NCI-H1092 (cell line): ENCODE results near the gene CLTCL1.

Experiments used
- DNase-seq: peaks from one replicate; lab custom pipeline; 2025; lab: John Stamatoyannopoulos, UW

CLTCL1 gene

GRCh38 chr22:19195796-19196731 is 95.5 kb downstream of the CLTCL1 start:
- no peak for DNase-seq

DNA sequence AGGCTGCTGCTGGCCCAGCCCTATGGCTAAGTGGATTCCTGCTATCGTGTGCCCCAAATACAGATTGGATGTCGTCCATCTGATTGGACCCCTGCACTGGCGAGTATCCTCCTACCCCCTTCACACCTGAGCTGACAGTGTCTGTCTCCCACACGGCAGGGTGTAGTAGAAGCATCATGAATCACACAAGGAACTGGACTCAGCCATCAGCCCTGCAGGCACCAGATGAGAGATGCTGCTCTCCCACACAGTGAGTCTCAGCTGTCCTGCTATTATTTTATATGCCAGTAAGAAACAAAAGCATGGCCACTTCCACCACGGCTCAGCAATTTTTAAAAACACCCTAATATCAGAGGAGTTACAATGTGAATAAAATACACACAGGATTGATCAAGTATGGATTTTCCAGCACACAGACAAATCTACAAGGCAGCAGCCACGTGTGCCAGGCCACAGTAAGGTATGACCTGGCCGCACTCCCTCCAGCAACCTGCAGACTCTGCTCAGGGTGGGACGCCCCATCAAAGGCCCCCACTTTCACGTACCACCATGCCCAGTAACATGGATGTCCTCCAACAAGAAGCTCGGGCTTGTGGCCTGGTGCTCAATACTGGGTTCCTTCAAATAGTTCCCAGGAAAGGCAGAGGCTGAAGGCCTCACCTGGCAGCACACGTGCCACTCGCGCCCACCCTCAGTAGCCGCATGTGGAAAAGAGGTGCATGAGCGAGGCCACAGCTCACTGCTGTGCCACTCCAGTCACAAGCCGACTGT is 96.6 kb downstream of the CLTCL1 start:
- no peak for DNase-seq

GRCh38 chr22:19193879-19194278 is 97.6 kb downstream of the CLTCL1 start:
- no peak for DNase-seq

GRCh38 chr22:19187716-19188563 is 103.6 kb downstream of the CLTCL1 start:
- DNase-seq = no peak

DNA sequence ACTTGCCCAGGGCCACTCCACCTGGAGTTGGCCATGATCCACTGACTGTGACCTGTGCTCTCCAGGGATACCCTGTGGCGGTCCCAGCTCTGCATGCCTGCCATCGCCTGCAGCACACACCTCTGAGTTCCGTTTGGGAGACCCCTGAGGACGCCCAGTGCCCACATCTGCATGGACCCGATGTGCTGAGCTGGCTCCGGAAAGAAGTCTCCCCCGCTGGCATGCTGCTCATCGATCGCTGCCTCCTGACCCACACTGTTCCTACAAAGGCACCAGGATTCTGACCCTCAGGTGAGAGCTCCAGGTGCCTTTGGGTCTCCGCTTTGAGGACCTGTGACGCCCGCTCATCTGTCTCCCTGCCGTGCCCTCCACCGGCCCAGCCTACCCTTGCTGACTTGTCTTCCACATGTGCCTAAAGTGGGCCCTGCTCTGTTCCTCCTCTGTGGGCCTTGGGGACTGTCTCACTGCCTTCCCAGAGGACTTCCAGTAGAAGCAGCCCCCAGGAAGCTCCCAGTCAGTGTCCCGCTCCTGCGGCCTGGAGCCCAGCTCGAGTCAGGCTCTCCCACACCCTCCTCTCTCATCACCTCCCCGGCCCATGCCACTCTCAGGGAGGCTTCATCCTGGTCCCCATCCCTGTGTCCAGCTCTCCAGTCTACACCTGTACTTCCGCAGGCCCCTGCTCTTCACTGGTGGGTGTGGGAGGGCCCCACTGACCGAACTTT is 107.1 kb downstream of the CLTCL1 start:
- DNase-seq = no peak

GRCh38 chr22:19183216-19183615 is 108.3 kb downstream of the CLTCL1 start:
- no peak for DNase-seq

DNA sequence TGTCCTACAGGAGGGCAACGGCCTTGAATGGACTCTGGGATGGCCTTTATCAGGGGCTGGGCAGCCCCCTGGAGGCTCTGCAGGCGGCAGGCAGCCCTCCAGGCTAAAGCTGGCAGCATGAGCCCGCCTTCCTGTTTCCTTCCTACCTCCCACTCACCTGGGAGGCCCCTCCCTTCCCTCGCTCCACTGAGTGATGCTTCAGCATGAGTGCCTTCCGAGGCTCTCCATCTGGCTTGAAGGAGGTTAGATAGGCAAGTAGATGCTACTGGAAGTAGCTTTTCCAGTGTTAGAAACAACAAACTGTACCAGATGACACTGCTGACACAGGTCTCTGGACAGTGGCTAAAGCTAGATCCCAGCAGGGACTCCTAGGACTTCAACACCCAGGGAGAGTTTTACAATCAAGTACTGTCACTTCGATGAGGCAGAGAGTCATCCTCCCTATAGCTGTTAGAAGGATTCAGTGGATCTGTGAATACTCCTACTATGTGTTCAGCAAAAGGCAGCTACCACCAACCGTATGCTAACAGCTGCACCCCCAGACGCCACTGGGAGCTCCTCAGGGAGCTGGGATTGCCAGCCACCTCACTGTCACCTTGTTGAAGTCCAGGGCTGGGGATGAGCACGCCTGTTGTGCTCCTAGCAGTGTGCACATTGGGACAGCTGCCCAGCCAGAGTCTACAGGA is 108.9 kb downstream of the CLTCL1 start:
- no peak for DNase-seq

DNA sequence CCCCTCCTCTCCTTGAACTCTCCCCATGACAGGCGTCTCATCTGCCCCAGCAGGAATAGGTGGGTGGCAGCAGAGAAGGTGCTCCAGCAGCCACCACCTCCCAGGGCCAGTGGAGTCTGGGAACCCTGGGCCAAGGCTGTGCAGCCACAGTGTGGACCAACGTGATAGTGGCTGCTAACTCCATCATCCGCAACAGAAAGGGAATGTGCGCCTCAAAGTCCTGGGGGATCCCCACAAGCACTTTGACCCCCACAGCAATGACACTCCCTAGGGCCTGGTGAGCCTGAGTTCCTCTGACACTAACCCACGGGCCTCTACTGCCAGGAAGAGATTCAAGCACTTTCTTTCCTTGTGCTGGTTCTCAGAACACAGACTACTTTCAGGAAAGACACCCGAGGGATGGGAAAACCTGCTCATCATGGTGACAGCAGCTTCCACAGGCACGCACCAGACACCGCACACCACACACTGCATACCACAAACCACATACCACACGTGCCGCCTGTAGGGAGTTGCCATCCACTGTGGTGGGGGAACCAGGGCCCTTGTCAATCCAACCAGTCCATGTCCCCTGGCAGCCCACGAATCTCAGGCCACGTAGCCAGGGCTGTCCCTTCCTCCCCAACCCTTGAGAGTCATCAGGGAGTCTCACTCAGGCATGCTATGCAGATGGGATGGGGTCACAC is 109.6 kb downstream of the CLTCL1 start:
- no peak for DNase-seq

- no peak for DNase-seq
These were observed 110.6 kb downstream of the CLTCL1 start for GRCh38 chr22:19180740-19181410.

DNA sequence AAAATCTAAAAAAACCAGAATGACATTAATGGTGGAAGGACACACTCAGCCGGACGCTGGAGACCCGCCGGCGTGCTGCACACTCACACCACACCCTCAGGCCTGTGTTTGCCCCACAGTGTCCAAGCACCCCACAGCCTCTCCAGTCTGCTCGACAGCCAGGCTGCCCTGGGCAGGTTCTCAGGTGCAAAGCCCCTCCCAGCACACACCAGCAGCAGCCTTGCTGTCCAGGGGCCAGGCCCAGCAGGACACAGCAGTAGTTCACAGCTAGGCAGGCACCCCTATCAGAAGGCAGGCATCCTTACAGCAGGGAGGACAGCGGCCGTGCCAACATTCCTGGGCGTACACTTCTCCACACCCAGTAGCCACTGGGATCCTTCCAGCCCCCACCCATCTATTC is 111.3 kb downstream of the CLTCL1 start:
- no peak for DNase-seq

DNA sequence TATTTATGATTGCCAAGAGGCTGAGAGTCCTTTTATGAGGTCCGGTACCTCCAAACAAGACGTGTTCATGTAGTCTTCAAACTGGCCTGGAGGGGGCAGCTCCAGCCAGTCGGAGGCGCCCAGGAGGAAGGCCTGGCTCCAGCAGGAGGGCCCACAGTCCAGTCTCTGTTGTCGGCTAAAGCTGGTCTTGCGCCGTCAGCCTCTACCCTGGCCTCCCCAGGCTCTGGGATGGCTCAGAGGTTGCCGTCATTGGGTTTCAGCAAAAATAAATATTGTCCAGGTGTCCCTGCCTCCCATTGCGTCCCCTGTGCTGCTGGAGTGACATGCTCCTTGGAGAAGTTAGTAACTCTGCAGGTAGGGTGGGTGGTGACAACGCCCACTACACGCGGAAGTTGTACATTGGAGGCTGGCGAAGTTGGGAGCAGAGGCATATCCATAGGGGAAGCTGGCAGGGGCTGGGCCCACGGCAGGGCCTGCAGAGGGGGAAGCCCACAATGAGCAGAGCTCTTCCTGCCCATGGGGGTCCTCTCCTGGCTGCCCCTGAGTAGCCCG is 111.9 kb downstream of the CLTCL1 start:
- DNase-seq = peak; percentile 15

GRCh38 chr22:19178657-19179496 is 112.6 kb downstream of the CLTCL1 start, which contains the start of gene SLC25A1:
Gene SLC25A1, minus strand, starts transcription at chr22:19178736. Its CDS starts 63 bp downstream, at chr22:19178673.
- DNase-seq = peak; percentile 68

GRCh38 chr22:19178065-19178656 is 113.4 kb downstream of the CLTCL1 start:
- no peak for DNase-seq

DNA sequence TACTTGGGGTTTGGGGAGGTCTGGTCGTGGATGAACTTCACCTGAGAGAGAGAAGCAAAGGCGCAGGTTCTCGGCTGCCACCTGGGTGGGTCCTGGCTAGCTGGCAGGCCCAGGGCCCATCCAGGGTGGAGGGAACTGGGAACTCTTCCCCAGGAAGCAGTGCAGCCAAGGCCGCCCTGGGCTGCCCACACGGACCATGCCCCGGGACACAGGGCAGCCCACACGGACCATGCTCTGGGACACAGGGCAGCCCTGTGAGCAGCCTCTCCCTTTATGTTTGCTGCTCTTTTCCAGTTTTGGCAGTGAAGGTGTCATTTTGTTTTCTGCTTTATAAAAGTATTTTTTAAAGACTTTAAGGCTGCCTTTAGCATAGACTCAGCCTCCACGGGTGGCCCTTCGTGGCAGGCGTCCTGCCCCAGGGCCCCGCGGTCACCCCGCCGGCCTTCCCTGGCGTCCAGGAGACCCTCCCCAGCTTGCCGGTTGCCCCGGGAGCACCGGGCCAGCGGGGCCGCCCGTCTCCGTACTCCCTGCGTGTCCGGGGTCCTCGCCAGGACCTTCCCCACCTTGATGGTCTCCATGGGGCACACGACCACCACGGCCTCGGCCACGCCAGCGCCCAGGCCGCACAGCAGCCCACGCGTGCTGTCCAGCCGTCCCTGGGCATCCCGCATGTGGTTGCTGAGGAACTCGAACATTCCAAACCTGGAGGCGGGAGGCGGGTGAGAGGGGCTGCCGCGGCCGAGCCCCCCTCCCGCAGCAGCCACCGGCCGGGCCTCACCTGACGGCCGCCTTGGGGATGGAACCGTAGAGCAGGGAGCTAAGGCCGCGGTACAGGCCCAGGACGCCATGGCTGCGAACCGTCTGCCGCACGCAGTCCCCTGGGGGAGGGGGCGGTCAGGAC is 114.1 kb downstream of the CLTCL1 start:
- DNase-seq = no peak

DNA sequence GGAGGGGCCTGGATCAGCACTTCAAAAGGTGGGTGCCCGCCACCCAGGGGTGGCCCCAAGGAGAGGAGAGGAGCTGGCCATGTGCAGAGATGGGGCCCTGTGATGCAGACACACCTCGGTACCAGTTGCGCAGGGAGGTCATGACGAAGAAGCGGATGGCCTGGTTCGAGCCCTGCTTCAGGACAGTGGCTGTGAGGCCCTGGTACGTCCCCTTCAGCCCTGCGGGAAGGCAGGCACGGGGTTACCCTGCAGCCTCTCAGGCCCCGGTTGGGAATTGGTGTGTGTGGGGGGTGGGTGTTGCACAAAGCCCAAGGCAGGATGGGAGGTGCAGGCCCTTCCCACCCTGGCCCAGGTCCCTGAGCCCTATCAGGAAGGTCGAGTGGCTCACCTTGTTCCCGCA is 114.8 kb downstream of the CLTCL1 start:
- DNase-seq = no peak

GRCh38 chr22:19176175-19176643 is 115.3 kb downstream of the CLTCL1 start:
- no peak for DNase-seq
